Right atrium auricular region (tissue), 2 donors: ENCODE measurements around the gene ERN1. TPM values are rescaled to one million over a fixed set of nuclear protein-coding genes. Genes with fewer than 3 reads are reported as not detected.

Experiments used
- DNase-seq: peaks from one replicate; pipeline ENCODE4 v3.0.0-alpha.2; 2019; ENCODE audit warnings: low spot score
- H3K27ac ChIP-seq, 2 donors: fragments of 200-600 bp; sonication (generic); 1 replicate in 1 of 2; 2 replicates in 1 of 2; pipeline ENCODE4 v1.5.1; 2016 to 2019
- H3K27me3 ChIP-seq, 2 donors: fragments of 200-600 bp; sonication (generic); one replicate each; pipeline versions ENCODE4 v1.5.1 to v1.6.0; 2017 to 2019
- H3K36me3 ChIP-seq: fragments of 200-600 bp; sonication (generic); one replicate; pipeline ENCODE4 v1.5.1; 2016
- H3K4me1 ChIP-seq, 2 donors: fragments of 200-600 bp; sonication (generic); one replicate each; pipeline versions ENCODE4 v1.5.1 to v1.6.0; 2017 to 2019
- H3K4me3 ChIP-seq, 2 donors: fragments of 200-600 bp; sonication (generic); 1 replicate in 1 of 2; 2 replicates in 1 of 2; pipeline ENCODE4 v1.5.1; 2017 to 2019; ENCODE audit warnings: mild to moderate bottlenecking in 1 of 2, moderate library complexity in 1 of 2
- H3K9me3 ChIP-seq, 2 donors: fragments of 200-600 bp; sonication (generic); one replicate each; pipeline ENCODE4 v1.5.1; 2019
- total RNA-seq, 2 donors: library from RNA; depleted of rRNA; stranded (reverse); fragments of >200 nt; gene quantifications; one replicate each; pipeline ENCODE4 v1.1.0, GENCODE V29; 2016
- TF ChIP-seq, protein P1 (sequence below), 2 donors: fragments of 200-600 bp; sonication (generic); IDR thresholded peaks; one replicate each; pipeline ENCODE4 v1.5.1; 2019; ENCODE audit warnings: antibody characterized with exemption in 2 of 2

ERN1 gene
- total RNA-seq, 2 donors from 2014 or later = 7.0 to 11.9 TPM

DNA sequence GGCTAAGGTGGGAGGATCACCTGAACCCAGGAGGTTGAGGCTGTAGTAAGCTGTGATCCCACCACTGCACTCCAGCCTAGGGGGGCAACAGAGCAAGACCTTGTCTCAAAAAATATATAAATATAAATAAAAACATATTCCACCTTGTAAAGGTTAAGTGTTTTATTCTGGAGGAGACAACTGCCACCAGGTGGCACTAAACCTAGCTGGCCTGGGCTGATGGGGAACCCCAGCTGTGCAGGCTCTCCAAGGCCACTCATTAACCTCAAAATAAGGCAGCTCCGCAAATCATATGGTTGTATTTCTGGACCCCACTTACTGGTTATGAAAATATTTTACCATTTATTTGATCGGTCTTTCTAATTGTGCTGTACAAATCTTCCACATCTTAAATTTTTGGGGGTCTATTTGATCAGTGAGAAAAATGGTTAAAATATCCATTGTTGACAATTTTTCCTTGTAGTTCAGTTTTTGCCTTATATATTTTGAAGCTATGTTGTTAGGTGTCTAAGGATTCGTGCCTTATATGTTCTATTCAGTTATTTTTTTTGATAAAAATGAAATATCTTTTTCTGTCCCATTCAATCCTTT, 101.0 kb downstream of the ERN1 start:
- peak; percentile 67 for DNase-seq
- H3K36me3 ChIP-seq = no peaks in the 10 kb centered on the region
- H3K4me1 ChIP-seq = peaks cover 0 to 11% of the 10 kb centered on the region in 2 donors
- no peak overlapping the region for H3K4me3 ChIP-seq
- no peaks in the 10 kb centered on the region for H3K9me3 ChIP-seq
- no peaks in the 10 kb centered on the region for H3K27me3 ChIP-seq
- H3K27ac ChIP-seq = no peak overlapping the region
- TF ChIP-seq, protein P1, sequence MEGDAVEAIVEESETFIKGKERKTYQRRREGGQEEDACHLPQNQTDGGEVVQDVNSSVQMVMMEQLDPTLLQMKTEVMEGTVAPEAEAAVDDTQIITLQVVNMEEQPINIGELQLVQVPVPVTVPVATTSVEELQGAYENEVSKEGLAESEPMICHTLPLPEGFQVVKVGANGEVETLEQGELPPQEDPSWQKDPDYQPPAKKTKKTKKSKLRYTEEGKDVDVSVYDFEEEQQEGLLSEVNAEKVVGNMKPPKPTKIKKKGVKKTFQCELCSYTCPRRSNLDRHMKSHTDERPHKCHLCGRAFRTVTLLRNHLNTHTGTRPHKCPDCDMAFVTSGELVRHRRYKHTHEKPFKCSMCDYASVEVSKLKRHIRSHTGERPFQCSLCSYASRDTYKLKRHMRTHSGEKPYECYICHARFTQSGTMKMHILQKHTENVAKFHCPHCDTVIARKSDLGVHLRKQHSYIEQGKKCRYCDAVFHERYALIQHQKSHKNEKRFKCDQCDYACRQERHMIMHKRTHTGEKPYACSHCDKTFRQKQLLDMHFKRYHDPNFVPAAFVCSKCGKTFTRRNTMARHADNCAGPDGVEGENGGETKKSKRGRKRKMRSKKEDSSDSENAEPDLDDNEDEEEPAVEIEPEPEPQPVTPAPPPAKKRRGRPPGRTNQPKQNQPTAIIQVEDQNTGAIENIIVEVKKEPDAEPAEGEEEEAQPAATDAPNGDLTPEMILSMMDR (IDR thresholded peaks at IDR 0.05) = peak; percentile 73 to 86

- H3K36me3 ChIP-seq = no peaks in the 10 kb centered on the region
- H3K9me3 ChIP-seq = no peaks in the 10 kb centered on the region
- peak overlapping the region in 1 of 2 donors; percentile 36 for H3K27ac ChIP-seq
- no peaks in the 10 kb centered on the region for H3K27me3 ChIP-seq
- H3K4me1 ChIP-seq = peaks cover 0 to 11% of the 10 kb centered on the region in 2 donors
- no peak for DNase-seq
- TF ChIP-seq, protein P1 (IDR thresholded peaks at IDR 0.05) = peak; percentile 89 to 98
- H3K4me3 ChIP-seq = no peak overlapping the region
These were observed 104.1 kb downstream of the ERN1 start for GRCh38 chr17:64025732-64026294.

- no peak for DNase-seq
- no peaks in the 10 kb centered on the region for H3K9me3 ChIP-seq
- H3K36me3 ChIP-seq = no peaks in the 10 kb centered on the region
- no peak overlapping the region for H3K4me3 ChIP-seq
- no peaks in the 10 kb centered on the region for H3K27me3 ChIP-seq
- TF ChIP-seq, protein P1 (IDR thresholded peaks at IDR 0.05) = no peak
- peaks cover 0 to 11% of the 10 kb centered on the region in 2 donors for H3K4me1 ChIP-seq
- H3K27ac ChIP-seq = peak overlapping the region in 1 of 2 donors; percentile 36
These were observed 104.9 kb downstream of the ERN1 start for GRCh38 chr17:64024781-64025731.

DNA sequence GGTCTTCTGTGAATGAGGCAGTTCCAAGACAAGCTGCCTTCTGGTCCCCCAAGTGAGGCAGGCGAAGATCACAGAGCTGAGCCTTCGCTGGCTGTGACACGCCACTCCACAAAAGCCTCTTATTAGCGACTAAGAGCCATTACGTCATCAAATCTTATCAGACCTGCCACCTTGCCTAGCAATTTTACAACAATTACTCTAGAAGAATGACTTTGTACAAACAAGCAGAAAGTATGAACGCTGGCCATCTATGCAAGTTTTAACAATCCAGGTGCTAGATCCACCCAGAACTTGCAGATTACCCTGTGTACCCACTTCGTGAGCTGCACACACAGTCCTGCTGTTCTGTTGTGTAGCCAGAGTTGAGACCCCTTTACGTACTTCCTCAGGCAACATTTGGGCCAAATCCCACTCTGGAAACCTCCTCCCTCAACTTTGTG, 105.7 kb downstream of the ERN1 start:
- no peak for DNase-seq
- peaks cover 0 to 11% of the 10 kb centered on the region in 2 donors for H3K4me1 ChIP-seq
- TF ChIP-seq, protein P1 (IDR thresholded peaks at IDR 0.05) = no peak
- H3K4me3 ChIP-seq = no peak overlapping the region
- no peaks in the 10 kb centered on the region for H3K27me3 ChIP-seq
- H3K27ac ChIP-seq = peak overlapping the region in 1 of 2 donors; percentile 36
- H3K9me3 ChIP-seq = no peaks in the 10 kb centered on the region
- no peaks in the 10 kb centered on the region for H3K36me3 ChIP-seq

DNA sequence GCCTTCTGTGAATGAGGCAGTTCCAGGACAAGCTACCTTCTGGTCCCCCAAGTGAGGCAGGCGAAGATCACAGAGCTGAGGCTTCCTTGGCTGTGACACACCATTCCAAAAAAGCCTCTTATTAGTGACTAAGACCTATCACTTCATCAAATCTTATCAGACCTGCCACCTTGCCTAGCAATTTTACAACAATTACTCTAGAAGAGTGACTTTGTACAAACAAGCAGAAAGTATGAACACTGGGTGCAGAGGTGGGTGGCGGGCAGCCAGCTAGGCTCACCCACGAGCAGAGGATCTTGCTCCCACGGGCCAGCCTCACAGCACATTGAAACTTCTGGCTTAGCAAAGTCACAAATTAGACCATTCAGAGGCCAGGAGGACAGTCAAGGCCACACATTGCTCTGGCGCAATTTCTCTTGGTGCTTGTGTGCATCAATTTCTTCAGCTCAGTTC, 107.3 kb downstream of the ERN1 start:
- TF ChIP-seq, protein P1 (IDR thresholded peaks at IDR 0.05) = no peak
- H3K9me3 ChIP-seq = no peaks in the 10 kb centered on the region
- H3K27me3 ChIP-seq = no peaks in the 10 kb centered on the region
- DNase-seq = no peak
- no peak overlapping the region for H3K27ac ChIP-seq
- no peak overlapping the region for H3K4me3 ChIP-seq
- H3K36me3 ChIP-seq = no peaks in the 10 kb centered on the region
- peaks cover 0 to 11% of the 10 kb centered on the region in 2 donors for H3K4me1 ChIP-seq
